Measurements from ENCODE around the gene TUBB4A. TPM values are rescaled to one million over a fixed set of nuclear protein-coding genes. Genes with fewer than 3 reads are reported as not detected.

Gene TUBB4A
- total RNA-seq, 3 donors from 2014 or later, result 0.48 TPM; not detected in 2

DNA sequence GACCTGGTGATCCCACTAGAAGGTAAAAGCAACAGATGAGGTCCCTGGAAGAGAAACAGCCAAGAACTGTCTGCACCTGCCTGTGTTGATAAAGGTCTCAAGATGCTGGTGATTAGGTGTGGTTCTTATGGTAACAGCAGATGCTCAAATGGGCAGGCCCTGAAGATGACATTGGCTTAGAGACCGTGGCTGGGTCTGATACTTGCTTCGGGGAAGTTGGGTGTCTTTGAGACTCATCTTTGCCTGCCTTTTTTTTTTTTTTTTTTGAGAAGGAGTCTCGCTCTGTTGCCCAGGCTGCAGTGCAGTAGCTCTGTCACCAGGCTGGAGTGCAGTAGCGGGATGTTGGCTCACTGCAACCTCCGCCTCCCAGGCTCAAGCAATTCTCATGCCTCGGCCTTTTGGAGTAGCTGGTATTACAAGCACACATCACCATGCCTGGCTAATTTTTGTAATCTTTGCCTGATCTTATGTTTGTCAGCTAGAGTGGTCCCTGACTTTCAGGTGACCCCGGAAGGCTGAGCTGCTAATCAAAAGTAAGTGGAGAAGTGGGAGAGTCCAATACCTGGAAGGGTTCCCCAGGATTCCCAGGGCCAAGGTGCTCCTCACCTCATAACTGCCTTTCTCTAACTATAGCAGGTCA, 50.4 kb downstream of the TUBB4A start:
- H3K27ac ChIP-seq, result no peak overlapping the region
- no peak for DNase-seq (ENCODE audit: low spot score in 2 of 2)
- H3K36me3 ChIP-seq, result peaks cover 12% of the 10 kb centered on the region
- TF ChIP-seq POLR2AphosphoS5 (IDR thresholded peaks at IDR 0.05) (no peak), POLR2A (IDR thresholded peaks at IDR 0.05) (no peak)
- TF ChIP-seq, protein P1, sequence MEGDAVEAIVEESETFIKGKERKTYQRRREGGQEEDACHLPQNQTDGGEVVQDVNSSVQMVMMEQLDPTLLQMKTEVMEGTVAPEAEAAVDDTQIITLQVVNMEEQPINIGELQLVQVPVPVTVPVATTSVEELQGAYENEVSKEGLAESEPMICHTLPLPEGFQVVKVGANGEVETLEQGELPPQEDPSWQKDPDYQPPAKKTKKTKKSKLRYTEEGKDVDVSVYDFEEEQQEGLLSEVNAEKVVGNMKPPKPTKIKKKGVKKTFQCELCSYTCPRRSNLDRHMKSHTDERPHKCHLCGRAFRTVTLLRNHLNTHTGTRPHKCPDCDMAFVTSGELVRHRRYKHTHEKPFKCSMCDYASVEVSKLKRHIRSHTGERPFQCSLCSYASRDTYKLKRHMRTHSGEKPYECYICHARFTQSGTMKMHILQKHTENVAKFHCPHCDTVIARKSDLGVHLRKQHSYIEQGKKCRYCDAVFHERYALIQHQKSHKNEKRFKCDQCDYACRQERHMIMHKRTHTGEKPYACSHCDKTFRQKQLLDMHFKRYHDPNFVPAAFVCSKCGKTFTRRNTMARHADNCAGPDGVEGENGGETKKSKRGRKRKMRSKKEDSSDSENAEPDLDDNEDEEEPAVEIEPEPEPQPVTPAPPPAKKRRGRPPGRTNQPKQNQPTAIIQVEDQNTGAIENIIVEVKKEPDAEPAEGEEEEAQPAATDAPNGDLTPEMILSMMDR (IDR thresholded peaks at IDR 0.05), result no peak
- H3K4me3 ChIP-seq, result no peak overlapping the region
- intact Hi-C loops (cut with DNase I; ENCODE audit: low total_unique reads), result no loop called here
- no peaks in the 10 kb centered on the region for H3K4me1 ChIP-seq
- H3K9me3 ChIP-seq, result peaks cover 10 to 12% of the 10 kb centered on the region in 2 donors
- H3K27me3 ChIP-seq, result no peaks in the 10 kb centered on the region

DNA sequence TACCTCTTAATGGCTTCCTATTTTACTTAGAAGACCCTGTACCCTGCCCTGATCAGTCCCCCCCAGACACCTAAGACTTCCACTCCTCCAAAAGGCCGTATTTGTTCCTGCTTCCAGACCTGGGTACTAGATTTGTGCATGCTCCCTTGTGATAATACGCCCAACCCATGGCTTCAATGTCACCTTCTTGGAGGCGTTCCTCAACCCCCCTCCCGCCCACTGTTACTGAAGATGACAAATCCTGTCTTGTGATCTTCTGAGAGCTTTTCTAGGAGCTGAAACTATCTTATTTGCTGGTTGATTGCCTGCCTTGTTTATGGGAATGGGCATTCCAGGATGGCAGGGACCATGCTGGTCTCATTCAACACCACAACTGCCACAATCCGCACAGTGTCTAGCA, 51.9 kb downstream of the TUBB4A start:
- DNase-seq (ENCODE audit: low spot score in 2 of 2), result no peak
- H3K9me3 ChIP-seq, result peaks cover 10 to 12% of the 10 kb centered on the region in 2 donors
- intact Hi-C loops (cut with DNase I; ENCODE audit: low total_unique reads), result no loop called here
- no peak overlapping the region for H3K27ac ChIP-seq
- no peaks in the 10 kb centered on the region for H3K27me3 ChIP-seq
- no peak overlapping the region for H3K4me3 ChIP-seq
- H3K4me1 ChIP-seq, result no peaks in the 10 kb centered on the region
- TF ChIP-seq, protein P1 (IDR thresholded peaks at IDR 0.05), result no peak
- TF ChIP-seq POLR2AphosphoS5 (IDR thresholded peaks at IDR 0.05), result no peak
- TF ChIP-seq POLR2A (IDR thresholded peaks at IDR 0.05), result no peak
- peaks cover 12% of the 10 kb centered on the region for H3K36me3 ChIP-seq

DNA sequence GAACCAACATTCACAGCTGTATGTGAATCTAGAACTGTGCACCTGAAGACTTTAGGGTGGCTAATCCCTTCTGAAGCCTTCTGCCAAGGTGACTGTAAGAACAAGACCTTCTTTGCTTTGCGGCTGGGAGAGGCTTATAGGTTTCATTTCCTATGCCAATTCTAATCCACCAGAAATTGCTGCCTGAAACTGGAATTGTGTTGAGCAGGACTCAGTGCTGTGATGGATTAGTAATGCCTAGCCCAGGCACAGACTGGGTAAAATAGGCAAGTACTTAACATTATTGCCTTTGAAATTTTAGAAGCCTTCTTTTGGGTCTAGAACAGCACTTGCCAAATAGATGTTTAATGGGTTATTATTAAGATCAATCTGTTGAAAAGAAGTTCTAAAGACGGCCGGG, 54.1 kb downstream of the TUBB4A start:
- H3K9me3 ChIP-seq, result no peaks in the 10 kb centered on the region
- intact Hi-C loops (cut with DNase I; ENCODE audit: low total_unique reads), result no loop called here

DNA sequence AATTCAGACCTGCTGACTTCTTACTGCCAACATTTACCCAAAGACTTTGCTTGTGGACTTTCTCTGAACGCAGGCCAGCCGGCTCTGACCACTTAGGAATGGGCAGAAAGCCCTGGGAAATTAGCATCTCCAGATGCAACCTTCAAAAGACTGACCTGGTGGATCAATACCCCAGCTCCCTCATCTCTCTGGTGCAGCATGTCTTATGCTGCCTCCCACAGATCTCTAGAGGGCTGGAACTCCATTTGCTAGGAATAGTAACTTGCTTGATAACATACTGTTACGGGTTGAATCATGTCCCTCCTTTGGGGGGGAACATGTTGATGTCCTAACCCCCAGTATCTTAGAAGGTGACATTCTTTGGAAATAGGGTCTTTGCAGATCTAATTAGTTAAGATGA, 55.7 kb downstream of the TUBB4A start:
- Histone ChIP-seq H3K4me1 (no peaks in the 10 kb centered on the region), H3K9me3 (no peaks in the 10 kb centered on the region), H3K27ac (no peak overlapping the region), H3K27me3 (no peaks in the 10 kb centered on the region), H3K4me3 (no peak overlapping the region), H3K36me3 (no peaks in the 10 kb centered on the region)
- intact Hi-C loops (cut with DNase I; ENCODE audit: low total_unique reads), result no loop called here
- TF ChIP-seq POLR2A (IDR thresholded peaks at IDR 0.05) (no peak), POLR2AphosphoS5 (IDR thresholded peaks at IDR 0.05) (no peak)
- TF ChIP-seq, protein P1 (IDR thresholded peaks at IDR 0.05), result no peak
- no peak for DNase-seq (ENCODE audit: low spot score in 2 of 2)

More for the DNA sequence above, 54.1 kb downstream of the TUBB4A start:
- Histone ChIP-seq H3K4me1 (no peaks in the 10 kb centered on the region), H3K27ac (no peak overlapping the region), H3K4me3 (no peak overlapping the region), H3K36me3 (no peaks in the 10 kb centered on the region), H3K27me3 (no peaks in the 10 kb centered on the region)
- TF ChIP-seq, protein P1 (IDR thresholded peaks at IDR 0.05), result no peak
- TF ChIP-seq POLR2A (IDR thresholded peaks at IDR 0.05), result no peak
- no peak for TF ChIP-seq POLR2AphosphoS5 (IDR thresholded peaks at IDR 0.05)
- DNase-seq (ENCODE audit: low spot score in 2 of 2), result no peak

Other genes starting within 250 kb of the TUBB4A start
- 10 to 100 TPM; 13.6 to 16.4 (median 13.8) TPM for gene MLLT1, start 222.3 kb downstream of the TUBB4A start, total RNA-seq
- gene ACER1, start 168.7 kb downstream of the TUBB4A start, total RNA-seq, result under 1 TPM in 1 of 3 donors, not detected in 2; 0.33 TPM
- 10 to 100 TPM; 72.3 to 96.7 (median 75.8) TPM for gene CLPP, start 140.8 kb downstream of the TUBB4A start, total RNA-seq
- 100 to 1,000 TPM in 1 of 3 donors, 10 to 100 TPM in 2; 68.3 to 101 (median 76.7) TPM for gene ALKBH7, start 129.5 kb downstream of the TUBB4A start, total RNA-seq
- under 1 TPM; 0.32 to 0.66 (median 0.59) TPM for gene PSPN, start 126.4 kb downstream of the TUBB4A start, total RNA-seq
- 10 to 100 TPM; 46.7 to 51.0 (median 48.5) TPM for gene GTF2F1, start 109.1 kb downstream of the TUBB4A start, total RNA-seq
- 10 to 100 TPM; 71.4 to 76.1 (median 73.0) TPM for gene KHSRP, start 77.5 kb downstream of the TUBB4A start, total RNA-seq
- under 1 TPM in 1 of 3 donors, not detected in 2; 0.44 TPM for gene SLC25A41, start 68.5 kb downstream of the TUBB4A start, total RNA-seq
- gene SLC25A23, start 42.5 kb downstream of the TUBB4A start, total RNA-seq, result 10 to 100 TPM; 14.0 to 37.8 (median 18.4) TPM
- 10 to 100 TPM in 2 of 3 donors, under 1 TPM in 1; 0.48 to 30.7 (median 24.6) TPM for gene CRB3, start 38.0 kb downstream of the TUBB4A start, total RNA-seq
- gene DENND1C, start 20.5 kb downstream of the TUBB4A start, total RNA-seq, result 1 to 10 TPM; 1.3 to 3.2 (median 2.5) TPM
- 1 to 10 TPM in 1 of 3 donors, under 1 TPM in 2; 0.33 to 1.6 (median 0.44) TPM for gene TNFSF9, start 28.7 kb upstream of the TUBB4A start, total RNA-seq
- gene CD70, start 88.8 kb upstream of the TUBB4A start, total RNA-seq, result not detected
- 1 to 10 TPM in 2 of 3 donors, under 1 TPM in 1; 0.96 to 8.3 (median 2.9) TPM for gene TNFSF14, start 167.9 kb upstream of the TUBB4A start, total RNA-seq
- gene C3, start 218.3 kb upstream of the TUBB4A start, total RNA-seq, result 1,000 to 10,000 TPM in 2 of 3 donors, 100 to 1,000 TPM in 1; 856 to 1,298 (median 1,115) TPM
- 10 to 100 TPM; 62.9 to 98.1 (median 78.0) TPM for gene GPR108, start 235.3 kb upstream of the TUBB4A start, total RNA-seq
- gene TRIP10, start 237.4 kb upstream of the TUBB4A start, total RNA-seq, result 10 to 100 TPM; 56.9 to 98.1 (median 87.5) TPM